Esophagus muscularis mucosa (tissue), 4 donors: Measurements from ENCODE around the gene ABHD12B. TPM values are rescaled to one million over a fixed set of nuclear protein-coding genes. Genes with fewer than 3 reads are reported as not detected.

Source experiments
- DNase-seq: peaks from one replicate; pipeline ENCODE4 v3.0.0-alpha.2; 2017; ENCODE audit errors: extremely low spot score
- H3K27ac ChIP-seq, 4 donors: fragments of 200-600 bp; sonication (generic); replicated peaks in 1 of 4; 1 replicate in 3 of 4; 2 replicates in 1 of 4; pipeline ENCODE4 v1.5.1; 2016 to 2019; ENCODE audit warnings: mild to moderate bottlenecking in 1 of 4
- H3K27me3 ChIP-seq, 4 donors: fragments of 200-600 bp; sonication (generic); one replicate each; pipeline versions ENCODE4 v1.5.1 to v1.6.0; 2016 to 2019
- H3K36me3 ChIP-seq, 4 donors: fragments of 200-600 bp; sonication (generic); one replicate each; pipeline ENCODE4 v1.5.1; 2016 to 2019
- H3K4me1 ChIP-seq, 4 donors: fragments of 200-600 bp; sonication (generic); one replicate each; pipeline ENCODE4 v1.5.1; 2016 to 2019
- H3K4me3 ChIP-seq, 4 donors: fragments of 200-600 bp; sonication (generic); 1 replicate in 2 of 4; 2 replicates in 2 of 4; pipeline ENCODE4 v1.5.1; 2016 to 2019; ENCODE audit warnings: mild to moderate bottlenecking in 4 of 4, moderate library complexity in 1 of 4
- H3K9me3 ChIP-seq, 4 donors: fragments of 200-600 bp; sonication (generic); 1 replicate in 3 of 4; 2 replicates in 1 of 4; pipeline ENCODE4 v1.5.1; 2016 to 2019
- EP300 ChIP-seq: sonication (generic); formaldehyde crosslinking; IDR thresholded peaks from one replicate; pipeline ENCODE4 v1.6.1; 2017; ENCODE audit warnings: antibody characterized with exemption
- POLR2A ChIP-seq: fragments of 450-650 bp; IDR thresholded peaks from one replicate; pipeline ENCODE4 v1.6.1; 2017; ENCODE audit warnings: antibody characterized with exemption, moderate library complexity, mild to moderate bottlenecking, low read depth
- POLR2AphosphoS5 ChIP-seq, 2 donors: sonication (generic); formaldehyde crosslinking; IDR thresholded peaks; one replicate each; pipeline ENCODE4 v1.6.1; 2017; ENCODE audit warnings: antibody characterized with exemption in 2 of 2
- WGBS: methylation state at CpG from one replicate; pipeline ENCODE4 v1.1.5; 2018; 5-methylcytosine and 5-hydroxymethylcytosine counted together
- intact Hi-C: fragments of 100-400 bp; cut with DNase I; formaldehyde crosslinking; loops from one replicate; pipeline ENCODE4 v1.15.1; 2023
- small RNA-seq, 3 donors: library from RNA; depleted of rRNA; stranded (forward); fragments of <200 nt; gene quantifications; one replicate each; pipeline ENCODE3, GENCODE V24; 2016
- total RNA-seq, 4 donors: library from RNA; depleted of rRNA; stranded (reverse); fragments of >200 nt; gene quantifications; one replicate each; pipeline versions ENCODE4 v1.1.0 to v1.2.1, GENCODE V29; 2016
- TF ChIP-seq, protein P1 (sequence below), 3 experiments: fragments of 200-600 bp in 2 of 3; fragments of 450-650 bp in 1 of 3; sonication (generic) in 2 of 3; IDR thresholded peaks; one replicate each; pipeline ENCODE4 v1.5.1; 2017 to 2019; ENCODE audit warnings: antibody characterized with exemption in 3 of 3, mild to moderate bottlenecking in 2 of 3, moderate library complexity in 1 of 3

The ABHD12B gene
- total RNA-seq, 4 donors from 2014 or later, result not detected

GRCh38 chr14:50948205-50948604, 76.4 kb downstream of the ABHD12B start:
- WGBS, result 78% methylated on average over 2 of the region's 2 CpGs
- H3K9me3 ChIP-seq, result no peaks in the 10 kb centered on the region
- H3K4me1 ChIP-seq, result peaks cover 8 to 18% (median 15%) of the 10 kb centered on the region in 4 donors
- H3K27me3 ChIP-seq, result no peaks in the 10 kb centered on the region
- TF ChIP-seq EP300 (no peak), POLR2A (no peak), POLR2AphosphoS5 (IDR thresholded peaks at IDR 0.05) (no peak)
- TF ChIP-seq, protein P1, sequence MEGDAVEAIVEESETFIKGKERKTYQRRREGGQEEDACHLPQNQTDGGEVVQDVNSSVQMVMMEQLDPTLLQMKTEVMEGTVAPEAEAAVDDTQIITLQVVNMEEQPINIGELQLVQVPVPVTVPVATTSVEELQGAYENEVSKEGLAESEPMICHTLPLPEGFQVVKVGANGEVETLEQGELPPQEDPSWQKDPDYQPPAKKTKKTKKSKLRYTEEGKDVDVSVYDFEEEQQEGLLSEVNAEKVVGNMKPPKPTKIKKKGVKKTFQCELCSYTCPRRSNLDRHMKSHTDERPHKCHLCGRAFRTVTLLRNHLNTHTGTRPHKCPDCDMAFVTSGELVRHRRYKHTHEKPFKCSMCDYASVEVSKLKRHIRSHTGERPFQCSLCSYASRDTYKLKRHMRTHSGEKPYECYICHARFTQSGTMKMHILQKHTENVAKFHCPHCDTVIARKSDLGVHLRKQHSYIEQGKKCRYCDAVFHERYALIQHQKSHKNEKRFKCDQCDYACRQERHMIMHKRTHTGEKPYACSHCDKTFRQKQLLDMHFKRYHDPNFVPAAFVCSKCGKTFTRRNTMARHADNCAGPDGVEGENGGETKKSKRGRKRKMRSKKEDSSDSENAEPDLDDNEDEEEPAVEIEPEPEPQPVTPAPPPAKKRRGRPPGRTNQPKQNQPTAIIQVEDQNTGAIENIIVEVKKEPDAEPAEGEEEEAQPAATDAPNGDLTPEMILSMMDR (IDR thresholded peaks at IDR 0.05), result no peak
- no peak overlapping the region for H3K4me3 ChIP-seq
- H3K36me3 ChIP-seq, result no peaks in the 10 kb centered on the region
- DNase-seq, result no peak
- intact Hi-C loops, result no loop called here
- H3K27ac ChIP-seq, result no peak overlapping the region

GRCh38 chr14:50951032-50951431, 79.2 kb downstream of the ABHD12B start:
- intact Hi-C loops, result loop anchor here (10.0 kb wide), 1 partner anchor 144 kb away; the partner anchor contains the start of gene TRIM9
- WGBS, result 98% methylated on average over 6 of the region's 6 CpGs
- Histone ChIP-seq H3K36me3 (no peaks in the 10 kb centered on the region), H3K9me3 (no peaks in the 10 kb centered on the region), H3K27ac (no peak overlapping the region), H3K4me3 (no peak overlapping the region), H3K27me3 (no peaks in the 10 kb centered on the region), H3K4me1 (peaks cover 0 to 10% (median 9%) of the 10 kb centered on the region in 4 donors)
- DNase-seq, result no peak
- no peak for TF ChIP-seq POLR2AphosphoS5 (IDR thresholded peaks at IDR 0.05)
- TF ChIP-seq EP300, result no peak
- no peak for TF ChIP-seq POLR2A
- TF ChIP-seq, protein P1 (IDR thresholded peaks at IDR 0.05), result no peak

GRCh38 chr14:50953502-50953901, 81.6 kb downstream of the ABHD12B start:
- Histone ChIP-seq H3K4me3 (no peak overlapping the region), H3K4me1 (peaks cover 0 to 13% (median 9%) of the 10 kb centered on the region in 4 donors), H3K36me3 (no peaks in the 10 kb centered on the region), H3K9me3 (no peaks in the 10 kb centered on the region), H3K27ac (no peak overlapping the region), H3K27me3 (no peaks in the 10 kb centered on the region)
- intact Hi-C loops, result loop anchor here (10.0 kb wide), 1 partner anchor 141 kb away; the partner anchor contains the start of gene TRIM9
- TF ChIP-seq POLR2A (no peak), POLR2AphosphoS5 (IDR thresholded peaks at IDR 0.05) (no peak), EP300 (no peak)
- TF ChIP-seq, protein P1 (IDR thresholded peaks at IDR 0.05), result no peak
- no CpG with 5 or more reads among the region's 1 CpG for WGBS
- no peak for DNase-seq

Small RNA genes lying within 50 kb of the gene (small RNA-seq; reads per million reads assigned to genes)
- gene RF00593, result 0 reads per million in 3 donors

Other genes with a start within 250 kb of the ABHD12B start
- gene SAV1, start 203.7 kb upstream of the ABHD12B start, total RNA-seq, result 10 to 100 TPM; 34.5 to 48.5 (median 40.2) TPM
- gene NIN, start 40.9 kb upstream of the ABHD12B start, total RNA-seq, result 10 to 100 TPM; 26.2 to 38.8 (median 34.1) TPM
- 10 to 100 TPM; 15.0 to 28.5 (median 20.6) TPM for gene PYGL, start 72.4 kb downstream of the ABHD12B start, total RNA-seq
- 1 to 10 TPM in 1 of 4 donors, under 1 TPM in 3; 0.58 to 1.7 (median 0.76) TPM for gene TRIM9, start 223.1 kb downstream of the ABHD12B start, total RNA-seq